Activated effector memory CD4-positive, alpha-beta T cell treated with anti-CD3 and anti-CD28 coated beads, Interleukin-2, amount 50 U/mL, for 16 hours (primary cell): ENCODE measurements around the gene RNF32.
"Not testable (repeated sequence)": the region's sequence is repeated elsewhere in the genome, so short reads cannot be mapped to it uniquely, and the experiment has no call there.

Source experiments
- DNase-seq: peaks from one replicate; pipeline ENCODE4 v3.0.0-alpha.2; 2020

Gene RNF32

GRCh38 chr7:156676263-156676662, 35.7 kb downstream of the RNF32 start:
- no peak for DNase-seq

- DNase-seq: no peak
Measured at GRCh38 chr7:156677374-156678054, 36.9 kb downstream of the RNF32 start.

GRCh38 chr7:156680281-156680680, 39.7 kb downstream of the RNF32 start:
- DNase-seq: no peak

GRCh38 chr7:156682928-156683327, 42.4 kb downstream of the RNF32 start:
- no peak for DNase-seq

- DNase-seq: no peak
Measured at GRCh38 chr7:156684251-156684650, 43.7 kb downstream of the RNF32 start.

GRCh38 chr7:156684661-156685060, 44.1 kb downstream of the RNF32 start:
- DNase-seq: no peak

GRCh38 chr7:156691764-156692163, 51.2 kb downstream of the RNF32 start:
- no peak for DNase-seq

GRCh38 chr7:156692849-156693248, 52.3 kb downstream of the RNF32 start:
- DNase-seq: no peak

- DNase-seq: no peak
Measured at GRCh38 chr7:156693627-156694026, 53.1 kb downstream of the RNF32 start.

- DNase-seq: not testable (repeated sequence)
Measured at GRCh38 chr7:156697283-156697682, 56.7 kb downstream of the RNF32 start.

GRCh38 chr7:156698512-156698911, 57.9 kb downstream of the RNF32 start:
- not testable (repeated sequence) for DNase-seq

GRCh38 chr7:156701787-156702186, 61.2 kb downstream of the RNF32 start:
- not testable (repeated sequence) for DNase-seq

- DNase-seq: no peak
Measured at GRCh38 chr7:156702399-156702798, 61.8 kb downstream of the RNF32 start.

GRCh38 chr7:156703209-156703608, 62.6 kb downstream of the RNF32 start:
- no peak for DNase-seq

- DNase-seq: no peak
Measured at GRCh38 chr7:156703773-156704482, 63.4 kb downstream of the RNF32 start.

- DNase-seq: no peak
Measured at GRCh38 chr7:156722043-156722826, 81.7 kb downstream of the RNF32 start.

GRCh38 chr7:156725073-156725472, 84.5 kb downstream of the RNF32 start:
- DNase-seq: no peak

- no peak for DNase-seq
Measured at GRCh38 chr7:156725936-156726335, 85.4 kb downstream of the RNF32 start.
